HG03175 (cell line): ENCODE measurements around the gene SLAMF8.
A peak's percentile ranks its signal among the peaks of the same experiment; 100 is the strongest.

Source experiments
- ATAC-seq: cut with Tn5 transposase; IDR thresholded peaks from one replicate; pipeline ENCODE4 v1.9.1; 2021; ENCODE audit warnings: mild to moderate bottlenecking, moderate library complexity; ENCODE audit not compliant: unreplicated experiment

The SLAMF8 gene

GRCh38 chr1:159826441-159827101 lies at the start of gene SLAMF8:
TSS of gene SLAMF8 (plus strand) at chr1:159826873. CDS start at chr1:159826899, 26 bp downstream.
- peak; percentile 49 for ATAC-seq

GRCh38 chr1:159778266-159778665 lies 48.4 kb upstream of the SLAMF8 start:
- ATAC-seq, result no peak

DNA sequence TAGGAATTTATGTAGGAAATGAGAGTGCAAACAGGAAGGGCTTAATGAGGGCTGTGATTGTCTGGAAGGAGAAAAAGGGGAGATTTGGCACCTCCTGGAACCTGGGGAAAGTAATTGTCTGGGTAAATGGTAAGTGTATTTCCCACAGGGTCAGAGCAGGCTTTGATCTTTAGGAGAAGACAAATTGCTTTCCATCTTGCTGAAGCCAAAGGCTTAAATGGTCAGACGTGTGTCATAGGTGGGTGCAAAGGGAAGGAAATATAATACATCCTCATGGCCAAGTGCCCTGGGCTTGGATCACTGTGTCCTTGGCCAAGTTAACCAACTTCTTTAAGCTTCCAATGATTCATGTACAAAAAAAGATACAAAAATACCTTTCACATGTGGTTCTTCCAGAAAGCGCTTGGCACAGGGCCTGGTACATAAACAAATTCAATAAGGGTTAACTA lies 47.2 kb upstream of the SLAMF8 start:
- no peak for ATAC-seq

- peak; percentile 99 for ATAC-seq
Measured at GRCh38 chr1:159780583-159781582, 45.8 kb upstream of the SLAMF8 start, which contains the start of gene DUSP23. TSS of gene DUSP23 (plus strand) at chr1:159780962. CDS start at chr1:159781101, 139 bp downstream.

GRCh38 chr1:159781992-159782391 lies 44.7 kb upstream of the SLAMF8 start:
- no peak for ATAC-seq

- ATAC-seq, result no peak
Measured at GRCh38 chr1:159783724-159784123, 42.9 kb upstream of the SLAMF8 start.

- no peak for ATAC-seq
Measured at GRCh38 chr1:159786465-159786864, 40.2 kb upstream of the SLAMF8 start.

DNA sequence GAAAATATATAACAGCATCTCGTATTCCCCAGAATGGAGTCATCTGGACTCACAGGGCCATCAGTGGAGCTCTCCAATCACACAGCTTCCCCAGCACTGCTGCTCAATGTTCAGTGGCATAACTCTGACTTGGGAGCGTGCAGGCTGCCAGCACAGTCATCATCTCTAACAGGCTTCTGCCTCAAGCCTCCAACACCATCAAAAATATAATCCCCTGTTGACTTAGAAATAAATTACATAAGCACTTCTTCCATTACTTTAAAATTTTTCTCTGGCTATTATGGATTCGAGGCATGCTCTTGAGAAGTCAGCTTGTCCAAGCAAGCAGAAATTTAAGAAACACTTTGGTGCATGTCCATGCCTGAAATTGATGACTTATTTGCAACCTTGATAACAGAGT lies 39.7 kb upstream of the SLAMF8 start:
- no peak for ATAC-seq

- no peak for ATAC-seq
Measured at GRCh38 chr1:159790237-159790917, 36.3 kb upstream of the SLAMF8 start.

DNA sequence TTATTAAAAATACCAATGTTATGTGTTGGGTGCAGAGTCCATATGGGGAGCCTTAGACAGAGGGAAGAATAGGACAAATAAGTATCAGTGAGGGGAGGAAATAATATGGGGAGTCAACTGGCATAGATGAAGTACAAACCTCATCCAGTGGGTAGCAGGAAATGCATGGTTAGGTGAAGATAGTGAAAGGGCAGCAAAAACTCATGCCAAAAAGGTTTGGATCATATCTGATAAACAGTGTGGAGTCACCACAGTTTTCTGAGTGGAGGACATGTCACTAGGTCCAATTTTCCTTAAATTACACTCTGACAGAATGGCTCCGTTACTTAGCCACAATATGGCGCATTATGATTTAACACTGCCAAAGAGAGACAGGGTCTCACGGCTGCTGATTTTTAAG lies 35.6 kb upstream of the SLAMF8 start:
- ATAC-seq, result no peak

GRCh38 chr1:159791461-159791860 lies 35.2 kb upstream of the SLAMF8 start:
- no peak for ATAC-seq

GRCh38 chr1:159795534-159795933 lies 31.1 kb upstream of the SLAMF8 start:
- no peak for ATAC-seq

DNA sequence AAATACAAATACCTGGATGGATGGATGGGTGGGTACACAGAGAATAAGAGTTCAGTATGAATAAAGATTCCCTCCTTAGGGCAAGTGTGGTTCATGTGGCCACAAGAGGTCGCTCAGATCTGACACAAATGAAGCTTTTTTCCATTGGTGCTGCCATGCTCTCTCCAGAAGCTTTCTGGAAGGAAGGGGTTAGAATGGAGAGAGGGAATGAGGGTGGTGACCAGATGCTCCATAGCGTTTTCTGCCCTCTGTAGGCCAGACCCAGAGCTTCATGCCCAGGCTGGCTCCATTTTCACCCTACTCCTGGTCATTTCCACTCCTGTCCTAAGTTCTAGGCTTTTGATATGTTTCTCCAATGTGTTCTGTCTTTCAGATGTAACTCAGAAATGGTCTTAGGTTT lies 27.8 kb upstream of the SLAMF8 start:
- ATAC-seq, result no peak

DNA sequence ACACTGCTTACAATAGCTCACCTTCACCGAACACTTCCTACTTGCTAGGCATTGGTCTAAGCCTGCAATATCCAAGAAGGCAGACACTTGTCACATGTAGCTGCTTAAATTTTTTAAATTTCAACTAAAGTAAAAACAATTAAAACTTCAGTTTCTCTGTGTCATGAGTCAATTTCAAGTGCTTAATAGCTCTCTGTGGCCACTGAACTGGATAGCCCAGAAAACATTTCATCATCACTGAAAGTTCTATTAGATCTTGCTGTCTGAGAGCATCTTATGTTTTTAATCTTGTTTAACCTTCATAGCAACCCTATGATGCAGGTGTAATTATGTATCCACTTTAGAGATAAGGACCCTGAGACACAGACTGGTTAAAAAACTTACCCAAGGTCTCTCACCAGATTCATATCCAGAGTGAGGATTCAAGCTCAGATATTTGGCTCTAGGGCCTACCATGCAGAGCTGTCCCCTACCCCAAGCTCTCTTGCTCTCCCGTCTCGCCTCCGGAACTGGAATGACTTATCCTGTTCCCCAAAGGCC lies 27.2 kb upstream of the SLAMF8 start:
- no peak for ATAC-seq

DNA sequence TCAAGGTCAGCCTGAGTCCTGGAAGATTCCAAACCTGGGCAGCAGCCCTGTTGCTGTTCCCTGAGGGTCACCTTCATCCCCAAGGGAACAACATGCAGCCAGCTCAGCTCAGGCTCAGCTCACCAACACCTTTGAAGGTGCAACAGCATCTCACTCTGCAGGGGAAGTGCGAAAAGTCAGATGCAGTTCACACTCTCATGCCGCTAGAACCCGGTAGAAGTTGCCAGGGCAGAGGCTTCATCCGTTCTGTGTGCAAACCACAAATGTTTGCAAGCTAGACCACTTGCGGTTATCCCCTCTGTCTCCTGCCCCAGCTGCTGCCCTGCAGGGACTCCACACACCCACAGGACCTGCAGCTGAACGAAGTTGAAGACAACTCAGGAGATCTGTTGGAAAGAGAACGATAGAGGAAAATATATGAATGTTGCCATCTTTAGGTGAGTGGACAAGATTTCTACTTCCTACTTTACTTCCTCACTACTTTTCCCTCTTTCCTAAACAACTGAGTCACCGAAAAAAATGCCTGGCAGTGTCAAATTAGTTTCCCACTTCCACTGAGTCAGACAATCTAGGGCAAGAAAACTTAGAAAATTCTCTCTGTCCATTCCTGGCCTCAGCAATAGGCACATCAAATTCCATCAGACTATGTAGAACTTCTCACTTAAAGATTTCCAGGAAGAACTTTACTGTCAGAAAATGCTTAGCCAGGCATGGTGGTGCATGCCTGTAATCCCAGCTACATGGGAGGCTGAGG lies 26.3 kb upstream of the SLAMF8 start:
- peak; percentile 64 for ATAC-seq

GRCh38 chr1:159802111-159802510 lies 24.6 kb upstream of the SLAMF8 start, which contains the start of gene FCRL6:
TSS of gene FCRL6 (plus strand) at chr1:159802360. CDS start at chr1:159802425, 65 bp downstream.
- no peak for ATAC-seq

DNA sequence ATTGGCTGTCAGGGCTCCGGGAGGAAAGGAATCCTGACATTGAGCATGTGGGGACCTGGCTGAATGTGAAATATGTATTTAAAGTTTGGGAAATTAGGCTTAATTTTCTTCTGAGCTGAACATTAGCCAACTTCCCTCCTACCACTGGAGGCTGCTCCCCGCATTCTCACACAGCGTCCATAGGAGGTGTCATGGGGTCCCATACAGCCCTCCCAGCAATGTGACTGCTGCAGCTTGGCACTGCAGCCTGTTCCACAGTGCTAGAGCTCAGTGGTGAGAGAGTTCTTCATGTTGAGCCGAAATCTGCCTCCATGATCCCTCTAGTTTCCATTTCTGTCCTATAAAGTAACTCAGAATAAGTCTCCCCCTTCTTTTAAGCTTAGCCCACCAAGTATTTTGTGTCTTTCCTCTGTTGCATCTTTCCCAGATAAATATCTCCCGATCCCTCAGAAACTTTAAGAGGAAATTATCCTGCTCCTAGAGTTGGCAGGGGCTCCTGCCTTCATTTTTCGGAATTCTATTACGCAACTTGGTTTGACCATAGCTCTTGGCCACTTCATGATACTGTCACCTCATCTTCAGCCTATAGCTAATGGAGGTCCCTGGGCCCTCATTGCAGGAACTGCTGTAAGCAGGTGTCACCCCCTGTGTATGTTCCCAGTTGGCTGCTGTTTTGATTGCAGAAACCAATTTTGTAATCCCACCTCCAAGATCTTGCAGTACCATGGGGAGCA lies 22.6 kb upstream of the SLAMF8 start:
- ATAC-seq, result no peak

DNA sequence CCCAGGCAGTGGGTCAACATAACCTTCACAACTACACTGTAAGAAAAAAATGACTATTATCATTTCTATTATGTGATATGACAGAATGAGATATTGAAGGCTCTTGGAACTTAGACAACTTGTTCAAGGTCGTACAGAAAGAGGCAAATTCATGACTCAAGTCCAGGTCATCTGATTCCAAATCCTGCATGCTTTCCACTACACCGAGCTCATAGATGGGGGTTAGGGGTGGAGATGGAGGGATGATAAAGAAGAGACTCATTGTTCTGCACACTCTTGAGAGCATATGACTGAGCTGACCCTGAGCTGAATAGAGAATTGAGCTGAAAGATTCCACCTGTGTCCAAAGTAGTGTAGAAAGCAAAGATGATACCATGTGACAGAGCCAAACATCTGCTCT lies 21.7 kb upstream of the SLAMF8 start:
- ATAC-seq, result no peak

DNA sequence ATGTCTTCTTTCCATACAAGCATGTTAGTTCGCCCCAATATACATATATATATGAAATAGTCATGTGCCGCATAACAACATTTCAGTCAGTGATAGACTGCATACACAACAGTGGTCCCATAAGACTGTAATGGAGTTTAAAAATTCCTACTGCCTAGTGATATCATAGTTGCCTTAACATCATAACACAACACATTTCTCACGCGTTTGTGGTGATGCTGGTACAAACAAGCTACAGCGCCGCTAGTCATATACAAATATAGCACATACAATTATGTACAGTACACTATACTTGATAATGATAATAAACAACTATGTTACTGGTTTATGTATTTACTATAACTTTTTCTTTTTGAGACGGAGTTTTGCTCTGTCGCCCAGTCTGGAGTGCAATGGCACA lies 10.7 kb upstream of the SLAMF8 start:
- no peak for ATAC-seq
